A549 (cell line): Measurements from ENCODE around the gene MCOLN3.

ENCODE experiments used
- RCOR1 ChIP-seq: fragments of 150-350 bp; IDR thresholded peaks from 2 replicates; pipeline ENCODE4 v1.6.1; 2014; ENCODE audit warnings: antibody characterized with exemption, low read length, low read depth
- TF ChIP-seq, protein P1 (sequence below): fragments of >200 bp; sonication (Bioruptor Twin); formaldehyde crosslinking; IDR thresholded peaks from 3 replicates; pipeline ENCODE4 v1.5.1; 2016

DNA sequence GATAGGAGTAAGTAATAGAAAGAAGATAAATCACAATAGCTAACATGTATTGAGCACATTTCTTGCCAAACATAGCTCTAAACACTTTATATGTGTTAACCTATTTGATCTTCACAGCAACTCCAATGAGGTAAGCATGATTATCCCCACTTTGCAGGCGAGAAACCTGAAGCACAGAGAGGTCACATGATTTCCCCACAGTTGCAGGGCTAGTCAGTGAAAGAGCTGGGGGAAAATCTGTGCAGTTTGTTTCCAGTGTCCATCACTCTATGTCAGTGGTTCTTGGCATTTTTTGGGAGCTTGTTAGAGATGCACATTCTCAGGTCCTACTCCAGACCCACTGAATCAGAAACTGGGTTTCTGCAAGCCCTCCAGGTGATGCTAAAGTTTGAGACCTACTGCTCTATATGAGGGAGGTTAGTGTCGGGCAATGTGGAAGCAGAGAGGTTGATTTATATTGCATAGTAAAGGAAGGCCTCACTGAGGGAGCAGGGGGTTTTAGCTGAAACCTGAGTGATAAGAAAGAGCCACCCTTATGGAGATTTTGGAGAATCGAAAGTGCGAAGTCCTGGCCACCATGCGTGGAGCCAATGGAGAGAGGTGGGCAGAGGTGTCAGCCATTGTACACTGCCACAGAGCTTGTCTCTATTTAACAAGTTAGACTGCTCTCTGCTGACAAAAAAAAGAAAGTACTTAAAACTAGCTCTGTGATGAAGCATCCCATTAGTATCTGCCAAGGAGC lies 20.9 kb downstream of the MCOLN3 start:
- no peak for TF ChIP-seq RCOR1
- TF ChIP-seq, protein P1, sequence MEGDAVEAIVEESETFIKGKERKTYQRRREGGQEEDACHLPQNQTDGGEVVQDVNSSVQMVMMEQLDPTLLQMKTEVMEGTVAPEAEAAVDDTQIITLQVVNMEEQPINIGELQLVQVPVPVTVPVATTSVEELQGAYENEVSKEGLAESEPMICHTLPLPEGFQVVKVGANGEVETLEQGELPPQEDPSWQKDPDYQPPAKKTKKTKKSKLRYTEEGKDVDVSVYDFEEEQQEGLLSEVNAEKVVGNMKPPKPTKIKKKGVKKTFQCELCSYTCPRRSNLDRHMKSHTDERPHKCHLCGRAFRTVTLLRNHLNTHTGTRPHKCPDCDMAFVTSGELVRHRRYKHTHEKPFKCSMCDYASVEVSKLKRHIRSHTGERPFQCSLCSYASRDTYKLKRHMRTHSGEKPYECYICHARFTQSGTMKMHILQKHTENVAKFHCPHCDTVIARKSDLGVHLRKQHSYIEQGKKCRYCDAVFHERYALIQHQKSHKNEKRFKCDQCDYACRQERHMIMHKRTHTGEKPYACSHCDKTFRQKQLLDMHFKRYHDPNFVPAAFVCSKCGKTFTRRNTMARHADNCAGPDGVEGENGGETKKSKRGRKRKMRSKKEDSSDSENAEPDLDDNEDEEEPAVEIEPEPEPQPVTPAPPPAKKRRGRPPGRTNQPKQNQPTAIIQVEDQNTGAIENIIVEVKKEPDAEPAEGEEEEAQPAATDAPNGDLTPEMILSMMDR: peak; percentile 24; the same call in 1 of the 3 replicates
